ENCODE results near the gene GCLM.
A peak's percentile ranks its signal among the peaks of the same experiment; 100 is the strongest.
"Not testable (repeated sequence)": the region's sequence is repeated elsewhere in the genome, so short reads cannot be mapped to it uniquely, and the experiment has no call there.

GCLM gene

DNA sequence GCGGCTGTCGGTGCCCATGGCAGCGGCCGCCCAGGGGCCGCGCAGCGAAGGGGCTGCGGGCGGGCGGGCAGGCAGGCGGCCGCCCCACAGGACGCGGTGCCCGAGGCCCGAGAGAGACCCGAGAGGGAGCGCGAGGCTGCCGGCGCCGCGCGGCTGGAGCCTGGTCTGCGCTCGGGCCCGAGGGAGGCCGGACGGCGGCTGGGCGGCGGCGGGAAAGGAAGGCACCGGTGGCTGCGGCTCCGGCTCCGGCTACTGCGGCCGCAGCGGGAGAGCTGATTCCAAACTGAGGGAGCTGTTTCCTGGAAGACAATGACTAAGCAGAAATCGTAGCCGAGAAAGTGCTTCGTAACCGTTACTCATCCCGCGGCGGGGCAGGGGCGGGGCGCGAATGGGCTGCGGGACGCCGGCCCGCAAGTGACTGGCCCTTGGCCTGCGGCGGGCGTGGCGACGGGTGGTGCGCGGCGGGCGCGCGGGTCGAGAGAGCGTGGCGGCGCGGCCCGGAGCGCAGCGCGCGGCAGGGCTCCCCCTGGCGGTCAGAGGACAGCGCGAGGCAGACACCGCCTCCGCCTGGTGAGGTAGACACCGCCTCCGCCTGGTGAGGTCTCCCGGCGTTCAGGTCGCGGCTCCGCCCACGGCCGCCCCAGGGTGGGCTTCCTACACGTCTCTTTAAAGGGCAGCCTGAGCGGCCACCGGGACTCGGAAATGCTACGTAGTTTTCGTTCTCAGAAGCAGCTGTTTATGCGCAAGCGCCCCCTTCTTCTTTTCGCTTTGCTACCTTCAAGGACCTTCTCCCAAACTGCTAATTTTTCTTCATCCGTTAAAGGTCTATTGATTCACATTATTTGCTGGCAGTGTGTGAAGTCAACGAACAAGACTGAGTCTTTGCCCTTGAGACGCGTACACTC lies at the start of gene GCLM:
GCLM (minus strand) TSS at position 285 of the 905 bp plus-strand sequence; CDS start at position 18, 267 bp downstream.
- peak; percentile 77 to 93 for DNase-seq

DNA sequence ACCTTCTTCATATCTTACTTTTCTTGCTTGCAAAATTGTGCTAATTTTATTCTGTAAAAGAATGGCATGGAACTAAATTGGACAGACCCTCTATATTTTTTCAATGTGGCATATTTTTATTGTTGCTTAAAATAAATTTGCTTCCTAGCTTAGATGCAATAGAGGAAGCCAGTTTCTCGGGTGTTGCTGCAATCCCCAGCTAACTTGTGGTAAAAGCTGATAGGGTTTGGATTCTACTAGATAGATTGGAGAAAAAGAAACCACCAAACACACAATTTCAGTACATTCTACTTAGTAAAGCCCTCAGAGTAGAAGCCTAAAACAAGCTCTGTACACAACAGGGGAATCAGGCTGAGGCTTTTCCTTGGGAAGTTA lies 49.5 kb upstream of the GCLM start:
- no peak for DNase-seq

DNA sequence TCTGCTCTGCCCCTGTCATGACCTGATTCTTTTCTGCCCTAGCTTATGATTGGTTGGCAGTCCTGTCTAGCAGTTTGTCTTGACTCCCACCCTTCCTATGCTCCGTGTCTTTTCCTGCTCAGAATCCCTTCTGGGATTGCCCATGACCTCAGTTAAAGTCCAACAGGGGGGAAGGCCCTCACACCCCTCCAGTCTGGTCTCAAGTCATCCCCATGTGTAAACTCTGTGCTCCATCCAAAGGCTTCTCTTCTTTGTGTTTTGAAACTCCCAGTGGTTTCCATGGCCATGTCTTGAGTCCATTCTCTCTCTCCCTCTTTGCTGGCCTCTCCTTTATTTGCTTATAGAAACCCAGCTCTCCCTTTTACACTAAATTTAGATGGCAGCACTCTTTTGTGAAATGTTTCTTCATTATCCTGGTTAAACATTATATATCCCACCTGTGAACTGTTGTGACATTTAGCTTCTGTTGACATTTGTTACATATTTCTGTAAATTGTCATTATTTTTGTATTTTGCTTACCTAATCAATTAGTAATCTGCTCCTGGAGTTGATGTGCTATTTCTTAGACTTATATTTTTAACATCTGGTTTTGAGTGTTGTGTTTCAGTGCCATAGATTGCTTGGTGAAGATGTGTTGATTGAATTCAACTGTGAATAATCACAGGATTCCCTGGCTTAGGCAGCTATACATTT lies 48.9 kb upstream of the GCLM start:
- DNase-seq, result no peak

DNA sequence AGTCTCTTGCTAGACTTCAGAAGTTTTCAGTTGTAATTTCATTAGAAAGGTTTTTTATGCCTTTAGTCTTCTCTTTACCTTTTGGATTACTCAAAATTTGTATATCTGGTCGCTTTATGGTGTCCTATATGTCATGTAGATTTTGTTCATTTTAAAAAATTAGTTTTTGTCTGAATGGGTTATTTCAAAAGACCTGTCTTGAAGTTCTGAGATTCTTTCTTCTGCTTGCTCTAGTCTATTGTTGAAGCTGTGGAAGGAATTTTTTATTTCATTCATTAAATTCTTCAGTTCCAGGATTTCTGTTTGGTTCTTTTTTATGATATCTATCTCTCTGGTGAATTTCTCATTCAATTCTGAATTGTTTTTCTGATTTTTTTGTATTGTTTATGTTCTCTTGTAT lies 46.5 kb upstream of the GCLM start:
- DNase-seq, result no peak

- not testable (repeated sequence) for DNase-seq
These were observed 37.9 kb upstream of the GCLM start for GRCh38 chr1:93947002-93947686.

- DNase-seq, result no peak
These were observed 29.4 kb upstream of the GCLM start for GRCh38 chr1:93938461-93939145.

- no peak for DNase-seq
These were observed 28.8 kb upstream of the GCLM start for GRCh38 chr1:93937997-93938396.

DNA sequence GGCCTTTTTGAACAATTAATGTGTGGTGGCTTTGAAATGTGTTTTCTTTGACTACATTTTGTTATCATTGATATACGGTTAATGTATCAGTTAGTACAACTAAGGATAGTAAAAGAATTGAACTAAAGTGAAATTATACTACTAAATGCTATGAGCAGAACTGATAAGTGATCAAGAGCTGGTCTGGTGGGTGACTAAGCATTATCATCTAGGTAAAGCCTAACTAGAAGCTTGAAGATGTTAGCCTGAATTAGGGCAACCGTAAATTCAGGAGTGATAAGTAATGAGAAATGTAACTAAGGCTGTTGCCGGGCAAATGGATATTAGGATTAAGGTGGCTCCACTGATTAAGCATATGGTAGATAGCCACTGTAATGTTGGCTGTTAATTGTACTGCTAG lies 16.0 kb upstream of the GCLM start:
- no peak for DNase-seq

GRCh38 chr1:93919780-93920179 lies 10.6 kb upstream of the GCLM start:
- DNase-seq, result no peak

- no peak for DNase-seq
These were observed 8.1 kb upstream of the GCLM start for GRCh38 chr1:93917302-93917701.

- DNase-seq, result not testable (repeated sequence)
These were observed 1.6 kb upstream of the GCLM start for GRCh38 chr1:93910880-93911279.

DNA sequence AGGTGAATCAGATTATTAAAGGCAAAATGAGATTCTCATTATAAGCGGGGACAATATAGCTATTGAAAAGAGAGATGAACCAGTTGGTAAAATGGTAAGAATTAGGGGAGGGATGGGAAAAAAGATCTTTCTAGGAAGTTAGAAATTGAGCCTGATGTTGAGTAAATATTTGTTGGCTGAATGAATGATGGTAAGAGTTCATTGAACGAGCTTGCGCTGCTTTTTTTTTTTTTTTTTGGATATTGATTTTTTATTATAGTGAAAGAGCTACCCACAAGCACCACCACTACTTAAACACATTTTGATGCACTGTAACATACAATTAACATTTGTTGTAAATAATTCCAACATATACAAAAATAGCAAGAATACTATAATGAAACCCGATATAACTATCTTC lies 1.1 kb upstream of the GCLM start:
- no peak for DNase-seq

GRCh38 chr1:93908394-93909145 lies 660 bp downstream of the GCLM start:
- DNase-seq, result no peak

DNA sequence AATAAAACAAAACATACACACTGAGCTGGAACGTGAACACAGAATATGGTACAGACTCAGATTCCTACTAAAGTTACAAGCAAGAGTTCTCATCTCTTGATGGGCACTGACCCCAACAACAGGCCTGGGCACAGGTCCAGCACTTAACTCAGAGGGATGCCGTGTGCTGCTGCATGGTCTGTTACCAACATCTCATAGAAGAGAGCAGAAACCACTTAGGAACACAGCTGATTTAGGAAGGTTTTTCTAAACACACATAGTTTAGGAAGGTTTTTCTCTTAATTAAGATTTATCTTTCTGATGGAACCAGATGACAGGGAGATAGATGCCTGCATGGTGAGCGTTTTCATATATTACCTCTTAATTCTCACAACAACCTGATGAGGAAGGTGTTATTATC lies 1.5 kb downstream of the GCLM start:
- DNase-seq, result no peak

DNA sequence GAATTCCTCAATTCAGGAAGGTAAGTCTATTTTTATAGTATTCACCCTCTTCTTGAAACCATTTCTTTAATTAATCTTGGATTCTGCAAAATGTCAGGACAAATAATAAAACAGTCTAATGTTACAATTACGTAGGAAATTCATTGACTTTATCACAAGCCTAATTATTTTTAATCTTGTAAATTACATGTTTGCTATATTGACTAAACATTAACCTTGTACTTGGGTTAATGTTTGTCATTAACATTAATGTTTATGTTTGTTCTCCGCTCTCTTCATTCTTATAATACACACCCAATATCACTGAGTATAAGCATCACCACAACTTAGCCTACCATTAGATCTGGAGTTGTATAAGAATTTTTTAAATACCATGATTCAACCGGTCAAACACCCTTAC lies 2.8 kb downstream of the GCLM start:
- no peak for DNase-seq

- no peak for DNase-seq
These were observed 3.5 kb downstream of the GCLM start for GRCh38 chr1:93905734-93906133.

DNA sequence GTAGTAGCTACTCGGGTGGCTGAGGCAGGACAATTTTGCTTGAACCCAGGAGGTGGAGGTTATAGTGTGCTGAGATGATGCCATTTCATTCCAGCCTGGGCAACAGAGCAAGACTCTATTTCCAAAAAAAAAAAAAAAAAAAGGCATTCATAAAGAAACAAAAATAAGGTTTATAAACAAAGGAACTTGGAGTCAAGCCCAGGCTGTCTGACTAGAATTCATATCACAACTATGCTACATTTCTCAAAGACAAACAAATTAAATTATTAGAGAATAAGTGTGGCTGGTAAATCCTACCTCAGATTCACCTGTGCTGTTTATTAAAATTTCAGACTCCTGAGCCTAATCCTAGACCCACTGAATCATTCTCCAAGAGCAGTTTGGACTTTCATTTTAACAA lies 4.2 kb downstream of the GCLM start:
- DNase-seq, result no peak

- no peak for DNase-seq
These were observed 5.0 kb downstream of the GCLM start for GRCh38 chr1:93904228-93904627.

DNA sequence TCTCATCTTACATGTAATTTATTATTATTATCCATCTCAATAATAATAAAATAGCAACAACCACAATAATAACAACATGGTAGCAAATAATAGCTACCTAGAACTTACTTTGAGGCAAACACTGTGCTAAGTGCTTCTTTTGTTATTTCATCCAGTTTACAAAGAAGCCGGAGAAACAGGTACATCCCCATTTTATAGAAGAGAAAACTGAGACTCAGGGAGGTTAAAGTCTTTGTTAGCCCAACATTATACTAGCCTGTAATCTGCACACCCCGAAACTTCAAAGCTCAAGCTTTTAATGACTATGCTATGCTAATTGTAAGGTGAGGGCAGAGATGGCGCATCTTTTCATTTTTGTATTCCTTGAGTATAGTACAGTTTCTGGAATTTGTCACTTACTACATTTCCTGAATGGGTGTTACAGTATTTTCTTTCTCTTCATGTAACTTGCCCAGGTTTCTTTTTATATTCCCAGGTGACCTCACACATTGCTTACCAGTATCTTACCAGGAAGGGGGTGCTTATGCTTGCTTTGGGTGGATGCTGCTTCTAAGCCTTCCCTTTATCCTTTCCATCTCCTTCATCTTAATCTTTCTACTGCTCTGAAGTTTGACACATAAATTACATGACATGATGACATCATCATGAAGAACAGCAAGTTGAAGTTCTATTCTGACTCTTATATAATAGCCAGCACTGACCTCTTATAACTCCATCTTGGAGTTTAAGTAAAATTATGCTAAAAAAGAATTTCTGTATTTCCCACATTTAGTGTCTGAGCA lies 8.3 kb downstream of the GCLM start:
- no peak for DNase-seq

DNA sequence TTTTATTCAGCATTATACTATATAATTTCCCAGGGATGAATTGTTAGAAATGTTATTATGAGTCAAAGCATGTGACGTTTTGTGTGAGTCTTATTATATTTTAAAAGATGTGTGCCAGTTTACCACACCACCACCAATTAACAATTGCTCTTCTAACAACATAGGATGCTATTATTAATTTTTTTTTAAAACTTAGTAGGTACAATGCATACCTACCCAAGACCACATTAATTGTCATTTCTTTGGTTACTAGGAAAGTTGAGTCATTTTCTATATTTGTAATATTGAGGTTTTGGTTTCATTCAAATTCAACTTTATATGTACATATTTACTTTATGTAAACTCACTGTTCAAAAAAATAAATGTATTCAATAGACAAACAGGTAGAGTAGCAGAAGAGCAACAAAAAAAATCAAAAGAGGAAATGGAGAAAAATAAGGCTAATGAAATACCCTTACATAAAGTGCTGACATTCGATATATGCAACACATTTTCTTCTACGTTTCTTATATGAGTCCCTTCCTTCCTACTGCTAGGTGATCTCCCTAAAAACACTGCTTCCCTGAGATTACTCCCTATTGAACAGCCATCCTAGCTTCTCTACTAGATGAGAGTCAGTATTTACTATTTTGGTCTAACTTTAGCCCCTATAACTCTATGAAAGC lies 9.6 kb downstream of the GCLM start:
- no peak for DNase-seq

- no peak for DNase-seq
These were observed 20.3 kb downstream of the GCLM start for GRCh38 chr1:93888900-93889299.
